HCT116 (cell line): Measurements from ENCODE around the gene FAM53B. TPM values are rescaled to one million over a fixed set of nuclear protein-coding genes. Genes with fewer than 3 reads are reported as not detected.

Experiments used
- ATAC-seq: fragments of 200-7000 bp; cut with Tn5 transposase; 2 replicates; pipeline ENCODE4 v1.9.1; 2020; ENCODE audit warnings: mild to moderate bottlenecking, moderate library complexity
- BruUV-seq: library from RNA; stranded (reverse); fragments of 400-500 nt; replicated peaks from 2 replicates; lab custom pipeline; 2021; lab: Mats Ljungman, UMichigan
- CTCF ChIA-PET: fragments of 300-600 bp; sonication (Branson Sonifier 250); formaldehyde crosslinking; loops from one replicate; lab custom pipeline; 2021; ENCODE audit warnings: antibody characterized with exemption; lab: Charles Lee
- POLR2A ChIA-PET: fragments of 300-600, 350-600 bp; sonication (Branson Sonifier 250); formaldehyde crosslinking; loops from one replicate; lab custom pipeline; 2021; ENCODE audit warnings: antibody characterized with exemption; lab: Charles Lee
- RAD21 ChIA-PET, 2 experiments: fragments of 300-600 bp; sonication (Branson Sonifier 250); formaldehyde crosslinking; loops; one replicate each; lab custom pipeline; 2023; ENCODE audit warnings: low total read pairs in 2 of 2; ENCODE audit not compliant: uncharacterized antibody in 2 of 2, unreplicated experiment in 2 of 2, low non-redundant PET in 1 of 2; lab: Charles Lee
- DNase-seq: peaks from one replicate; pipeline ENCODE4 v3.0.0-alpha.2; 2010; ENCODE audit warnings: low read depth, low spot score
- H2AFZ ChIP-seq: fragments of 200-600 bp; shearing (Covaris generic), sonication (generic); 2 replicates; pipeline ENCODE4 v1.6.1; 2017; ENCODE audit warnings: low read depth, mixed run types, mixed read lengths, antibody characterized with exemption, low read length; ENCODE audit not compliant: poor library complexity, severe bottlenecking
- H3K27ac ChIP-seq: 2 replicates; pipeline ENCODE4 v1.5.1; 2012; ENCODE audit warnings: low read depth, low read length
- H3K27me3 ChIP-seq: fragments of 200-600 bp; sonication (generic); 2 replicates; pipeline ENCODE4 v1.6.1; 2016; ENCODE audit warnings: mixed run types, low read length, mixed read lengths; ENCODE audit not compliant: insufficient read depth
- H3K36me3 ChIP-seq, 2 experiments: fragments of 200-500 bp in 1 of 2; fragments of 200-600 bp in 1 of 2; sonication (Bioruptor generic) in 1 of 2; sonication (generic) in 1 of 2; 2 replicates each; pipeline versions ENCODE4 v1.5.1 to v1.6.1; 2014 to 2016; ENCODE audit warnings: low read length in 2 of 2, inconsistent platforms in 1 of 2, mixed read lengths in 1 of 2, mixed run types in 1 of 2; ENCODE audit not compliant: insufficient read depth in 2 of 2, control insufficient read depth in 1 of 2
- H3K4me1 ChIP-seq, 2 experiments: fragments of 200-600 bp in 1 of 2; sonication (generic) in 1 of 2; 2 replicates each; pipeline versions ENCODE4 v1.5.1 to v1.6.1; 2012 to 2017; ENCODE audit warnings: low read length in 2 of 2, inconsistent platforms in 1 of 2, mild to moderate bottlenecking in 1 of 2, mixed read lengths in 1 of 2, mixed run types in 1 of 2, moderate library complexity in 1 of 2; ENCODE audit not compliant: insufficient read depth in 2 of 2, control insufficient read depth in 1 of 2
- H3K4me2 ChIP-seq: fragments of 200-600 bp; sonication (generic); 2 replicates; pipeline ENCODE4 v1.6.1; 2017; ENCODE audit warnings: mixed run types, low read length, mixed read lengths
- H3K4me3 ChIP-seq, 2 experiments: fragments of 200-600 bp in 1 of 2; sonication (generic) in 1 of 2; replicated peaks in 1 of 2; 2 replicates each; pipeline ENCODE4 v1.5.1; 2011 to 2016; ENCODE audit warnings: low read length in 2 of 2, control low read depth in 1 of 2, low read depth in 1 of 2, mild to moderate bottlenecking in 1 of 2, mixed read lengths in 1 of 2, mixed run types in 1 of 2
- H3K79me2 ChIP-seq: fragments of 200-600 bp; sonication (generic); 2 replicates; pipeline ENCODE4 v1.6.1; 2017; ENCODE audit warnings: mild to moderate bottlenecking, mixed run types, low read length, moderate library complexity, mixed read lengths; ENCODE audit not compliant: insufficient read depth
- H3K9ac ChIP-seq: fragments of 200-600 bp; sonication (generic); 2 replicates; pipeline ENCODE4 v1.6.1; 2016; ENCODE audit warnings: low read length, mixed read lengths
- H3K9me2 ChIP-seq: fragments of 200-600 bp; sonication (generic), shearing (Covaris generic); 2 replicates; pipeline ENCODE4 v1.6.1; 2017; ENCODE audit warnings: mixed run types, mild to moderate bottlenecking, moderate library complexity; ENCODE audit not compliant: insufficient read depth
- H3K9me3 ChIP-seq, 2 experiments: fragments of 200-500 bp in 1 of 2; fragments of 200-600 bp in 1 of 2; sonication (Bioruptor generic) in 1 of 2; sonication (generic) in 1 of 2; 2 replicates each; pipeline ENCODE4 v1.6.1; 2014 to 2017; ENCODE audit warnings: low read length in 2 of 2, mixed read lengths in 2 of 2, inconsistent platforms in 1 of 2, low read depth in 1 of 2, mild to moderate bottlenecking in 1 of 2, mixed run types in 1 of 2, moderate library complexity in 1 of 2; ENCODE audit not compliant: control insufficient read depth in 1 of 2, insufficient read depth in 1 of 2
- H4K20me1 ChIP-seq: fragments of 200-600 bp; sonication (generic), shearing (Covaris generic); 2 replicates; pipeline ENCODE4 v1.6.1; 2017; ENCODE audit warnings: mixed run types, mild to moderate bottlenecking, moderate library complexity; ENCODE audit not compliant: insufficient read depth
- CBX3 ChIP-seq: IDR thresholded peaks from 2 replicates; pipeline ENCODE4 v1.6.1; 2012; ENCODE audit warnings: low read depth
- ELF1 ChIP-seq: IDR thresholded peaks from 2 replicates; pipeline ENCODE4 v1.6.1; 2012; ENCODE audit warnings: low read depth, borderline replicate concordance
- EZH2 ChIP-seq: fragments of 200-600 bp; sonication (generic); IDR thresholded peaks from 2 replicates; pipeline ENCODE4 v1.6.1; 2017; ENCODE audit warnings: antibody characterized with exemption, mixed run types
- EZH2phosphoT487 ChIP-seq: fragments of 200-600 bp; IDR thresholded peaks from 2 replicates; pipeline ENCODE4 v1.6.1; 2018; ENCODE audit warnings: antibody characterized with exemption, borderline replicate concordance
- JUND ChIP-seq: IDR thresholded peaks from 2 replicates; pipeline ENCODE4 v1.6.1; 2012
- POLR2A ChIP-seq: IDR thresholded peaks from 2 replicates; pipeline ENCODE4 v1.7.0; 2011; ENCODE audit warnings: borderline replicate concordance; ENCODE audit not compliant: insufficient read depth, insufficient read length; ENCODE audit errors: extremely low read depth
- POLR2AphosphoS5 ChIP-seq: IDR thresholded peaks from 2 replicates; pipeline ENCODE4 v1.6.1; 2011; ENCODE audit warnings: mild to moderate bottlenecking, low read depth, low read length, moderate library complexity
- RAD21 ChIP-seq: IDR thresholded peaks from 2 replicates; pipeline ENCODE4 v1.6.1; 2012; ENCODE audit warnings: low read depth, mild to moderate bottlenecking
- SIN3A ChIP-seq: IDR thresholded peaks from 2 replicates; pipeline ENCODE4 v1.6.1; 2012; ENCODE audit warnings: low read depth
- SP1 ChIP-seq: IDR thresholded peaks from 2 replicates; pipeline ENCODE4 v1.6.1; 2012; ENCODE audit warnings: low read depth
- ZNF274 ChIP-seq: fragments of 200-500 bp; sonication (Bioruptor generic); IDR thresholded peaks from 2 replicates; pipeline ENCODE4 v1.6.1; 2014; ENCODE audit warnings: mild to moderate bottlenecking, low read depth, low read length, inconsistent platforms
- intact Hi-C: fragments of 100-400 bp; cut with micrococcal nuclease; formaldehyde crosslinking; loops from 2 replicates; pipeline ENCODE4 v1.10.0; 2022
- total RNA-seq: library from RNA; stranded (reverse); gene quantifications from one replicate; pipeline ENCODE4 v1.2.1, GENCODE V29; 2021; ENCODE audit not compliant: unreplicated experiment
- TF ChIP-seq, protein P1 (sequence below): IDR thresholded peaks from 2 replicates; pipeline ENCODE4 v1.6.1; 2012
- TF ChIP-seq, protein P2 (sequence below): IDR thresholded peaks from 2 replicates; pipeline ENCODE4 v1.6.1; 2011; ENCODE audit warnings: mild to moderate bottlenecking, low read length, moderate library complexity; ENCODE audit not compliant: insufficient replicate concordance; ENCODE audit errors: extremely low read depth

Gene FAM53B
- total RNA-seq, 1 experiment from 2014 or later = 19.6 TPM

DNA sequence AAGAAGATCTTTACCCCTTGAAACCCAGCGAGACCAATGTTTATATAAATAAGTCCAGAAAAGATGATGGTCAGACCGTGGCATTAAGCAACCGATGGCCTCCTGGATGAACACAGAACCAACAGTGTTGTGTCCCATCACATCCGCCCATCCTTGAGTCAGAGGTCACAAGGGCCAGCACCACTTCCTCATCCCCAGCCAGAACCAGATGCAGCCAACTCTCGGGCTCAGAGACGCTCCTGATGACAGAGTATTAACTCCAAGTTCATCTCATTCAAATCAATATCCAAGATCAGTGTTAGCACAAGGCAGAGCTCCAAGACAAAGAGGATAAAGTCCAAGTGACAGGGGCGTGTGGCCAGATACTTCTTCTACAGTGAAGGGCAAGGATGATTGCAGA is 63.5 kb downstream of the FAM53B start:
- H4K20me1 ChIP-seq = no peaks in the 10 kb centered on the region
- peaks cover 0 to 3% of the 10 kb centered on the region in 2 experiments; a peak in 2 of 4 replicates for H3K36me3 ChIP-seq
- no peaks in the 10 kb centered on the region for H3K27me3 ChIP-seq
- TF ChIP-seq EZH2 = no peak
- no peak for TF ChIP-seq JUND
- TF ChIP-seq SP1 = no peak
- TF ChIP-seq, protein P1, sequence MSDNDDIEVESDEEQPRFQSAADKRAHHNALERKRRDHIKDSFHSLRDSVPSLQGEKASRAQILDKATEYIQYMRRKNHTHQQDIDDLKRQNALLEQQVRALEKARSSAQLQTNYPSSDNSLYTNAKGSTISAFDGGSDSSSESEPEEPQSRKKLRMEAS = no peak
- TF ChIP-seq ZNF274 = no peak
- TF ChIP-seq POLR2AphosphoS5 = no peak
- TF ChIP-seq CBX3 = no peak
- no peak for TF ChIP-seq SIN3A
- H3K4me1 ChIP-seq = no peaks in the 10 kb centered on the region
- H3K9me3 ChIP-seq = no peaks in the 10 kb centered on the region
- no peaks in the 10 kb centered on the region; the same call in 1 of the 2 replicates for H3K79me2 ChIP-seq
- H3K27ac ChIP-seq = no peak overlapping the region
- BruUV-seq = no TSS peak
- CTCF ChIA-PET = no interaction called here
- DNase-seq (no peak), ATAC-seq (no peak)
- no peaks in the 10 kb centered on the region for H3K9me2 ChIP-seq
- intact Hi-C loops = no loop called here
- no peak overlapping the region for H3K4me2 ChIP-seq
- no peak overlapping the region for H2AFZ ChIP-seq
- RAD21 ChIA-PET = no interaction called here
- H3K4me3 ChIP-seq = no peak overlapping the region
- POLR2A ChIA-PET = no interaction called here
- H3K9ac ChIP-seq = no peak overlapping the region

DNA sequence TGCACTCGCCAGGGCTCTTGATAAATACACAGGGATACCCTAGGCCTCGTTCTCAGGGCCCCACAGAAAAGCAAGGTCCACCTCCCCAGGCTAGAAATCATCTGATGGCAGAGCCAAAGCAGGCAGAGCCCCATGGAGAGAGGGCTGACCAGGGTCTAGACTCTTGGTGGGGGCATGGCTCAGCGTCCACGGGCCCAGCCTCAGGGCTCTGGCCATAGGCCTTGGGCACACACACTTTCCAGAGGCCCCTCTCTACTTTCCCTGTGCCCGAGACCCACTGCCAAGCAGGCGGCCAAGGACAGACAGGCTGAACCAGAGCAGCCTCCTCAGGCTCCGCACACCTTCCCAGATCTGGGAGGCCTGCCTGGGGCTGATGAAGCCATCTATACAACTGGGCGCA is 64.8 kb downstream of the FAM53B start:
- Histone ChIP-seq H4K20me1 (no peaks in the 10 kb centered on the region), H3K36me3 (peaks cover 0 to 3% of the 10 kb centered on the region in 2 experiments; a peak in 2 of 4 replicates), H2AFZ (no peak overlapping the region), H3K9me2 (no peaks in the 10 kb centered on the region), H3K9me3 (no peaks in the 10 kb centered on the region)
- TF ChIP-seq ZNF274 = no peak
- TF ChIP-seq CBX3 = no peak
- TF ChIP-seq, protein P1 = no peak
- no peak for TF ChIP-seq RAD21
- TF ChIP-seq EZH2phosphoT487 = no peak
- TF ChIP-seq, protein P2, sequence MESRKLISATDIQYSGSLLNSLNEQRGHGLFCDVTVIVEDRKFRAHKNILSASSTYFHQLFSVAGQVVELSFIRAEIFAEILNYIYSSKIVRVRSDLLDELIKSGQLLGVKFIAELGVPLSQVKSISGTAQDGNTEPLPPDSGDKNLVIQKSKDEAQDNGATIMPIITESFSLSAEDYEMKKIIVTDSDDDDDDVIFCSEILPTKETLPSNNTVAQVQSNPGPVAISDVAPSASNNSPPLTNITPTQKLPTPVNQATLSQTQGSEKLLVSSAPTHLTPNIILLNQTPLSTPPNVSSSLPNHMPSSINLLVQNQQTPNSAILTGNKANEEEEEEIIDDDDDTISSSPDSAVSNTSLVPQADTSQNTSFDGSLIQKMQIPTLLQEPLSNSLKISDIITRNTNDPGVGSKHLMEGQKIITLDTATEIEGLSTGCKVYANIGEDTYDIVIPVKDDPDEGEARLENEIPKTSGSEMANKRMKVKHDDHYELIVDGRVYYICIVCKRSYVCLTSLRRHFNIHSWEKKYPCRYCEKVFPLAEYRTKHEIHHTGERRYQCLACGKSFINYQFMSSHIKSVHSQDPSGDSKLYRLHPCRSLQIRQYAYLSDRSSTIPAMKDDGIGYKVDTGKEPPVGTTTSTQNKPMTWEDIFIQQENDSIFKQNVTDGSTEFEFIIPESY = no peak
- no peak for TF ChIP-seq ELF1
- no peak for TF ChIP-seq POLR2A
- TF ChIP-seq, all 23 proteins: peak for 0
- H3K4me1 ChIP-seq = no peaks in the 10 kb centered on the region
- no peaks in the 10 kb centered on the region for H3K27me3 ChIP-seq
- H3K79me2 ChIP-seq = no peaks in the 10 kb centered on the region; the same call in 1 of the 2 replicates
- ChIA-PET RAD21 (no interaction called here), CTCF (no interaction called here), POLR2A (no interaction called here)
- no TSS peak for BruUV-seq
- DNase-seq (no peak), ATAC-seq (no peak)
- no peak overlapping the region for H3K27ac ChIP-seq
- H3K4me3 ChIP-seq = no peak overlapping the region
- no peak overlapping the region for H3K9ac ChIP-seq
- no peak overlapping the region for H3K4me2 ChIP-seq
- intact Hi-C loops = no loop called here
